Stimulated activated CD8-positive, alpha-beta memory T cell treated with anti-CD3 and anti-CD28 coated beads, Interleukin-12 subunit alpha, Interleukin-12 subunit beta, amount 100 ng/mL, for 24 hours (primary cell): ENCODE results near the gene ZNF281.

ENCODE experiments used
- DNase-seq: peaks from one replicate; pipeline ENCODE4 v3.0.0-alpha.2; 2020; ENCODE audit errors: extremely low read depth

Gene ZNF281

DNA sequence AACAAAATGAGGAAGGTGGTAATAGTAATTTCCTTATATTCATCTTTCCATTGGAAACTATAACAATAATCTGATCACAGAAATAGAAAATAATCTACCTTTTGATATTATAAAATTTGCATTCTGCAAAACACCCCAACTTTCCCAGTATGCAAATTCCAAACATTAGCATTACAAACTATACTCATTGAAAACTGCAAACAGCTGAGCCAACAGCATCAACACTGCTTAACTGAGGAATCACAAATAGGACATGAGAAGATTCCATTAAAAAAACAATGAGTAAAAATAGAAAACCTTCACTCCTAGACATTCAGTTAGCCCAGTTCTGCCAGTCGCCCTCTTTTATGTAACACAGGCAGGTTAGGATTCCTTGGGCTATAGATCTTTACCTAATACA, 18.1 kb downstream of the ZNF281 start:
- no peak for DNase-seq

DNA sequence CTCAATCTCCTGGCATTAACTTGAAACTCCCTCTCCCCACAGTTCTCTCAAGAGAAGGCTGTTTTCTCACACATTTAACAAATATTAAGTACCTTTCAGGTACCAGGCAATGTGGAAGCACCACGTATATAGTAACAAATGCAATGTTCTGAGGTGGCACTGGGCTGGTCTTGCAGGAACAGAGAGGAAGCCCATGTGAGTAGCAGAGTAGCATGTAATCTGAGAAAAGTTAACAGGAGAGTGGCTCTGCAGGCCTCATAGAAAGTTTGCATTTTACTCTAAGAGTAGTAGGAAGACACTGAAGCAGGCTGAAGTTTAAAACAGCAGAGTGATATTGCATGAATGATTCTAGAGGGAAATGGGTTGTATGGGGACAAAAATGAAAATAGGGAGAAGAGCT, 21.0 kb downstream of the ZNF281 start:
- DNase-seq = no peak

DNA sequence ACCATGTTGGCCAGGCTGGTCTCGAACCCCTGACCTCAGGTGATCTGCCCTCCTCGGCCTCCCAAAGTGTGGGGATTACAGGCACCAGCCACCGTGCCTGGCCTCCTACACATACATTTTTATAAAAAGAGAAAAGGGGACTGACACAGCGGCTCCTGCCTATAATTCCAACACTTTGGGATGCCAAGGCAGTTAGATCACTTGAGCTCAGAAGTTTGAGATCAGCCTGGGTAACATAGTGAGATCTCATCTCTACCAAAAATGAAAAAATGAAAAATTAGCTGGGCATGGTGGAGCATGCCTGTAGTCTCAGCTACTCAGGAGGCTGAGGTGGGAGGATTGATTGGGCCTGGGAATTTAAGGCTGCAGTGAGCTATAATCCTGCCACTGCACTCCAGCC, 23.4 kb downstream of the ZNF281 start:
- DNase-seq = no peak

DNA sequence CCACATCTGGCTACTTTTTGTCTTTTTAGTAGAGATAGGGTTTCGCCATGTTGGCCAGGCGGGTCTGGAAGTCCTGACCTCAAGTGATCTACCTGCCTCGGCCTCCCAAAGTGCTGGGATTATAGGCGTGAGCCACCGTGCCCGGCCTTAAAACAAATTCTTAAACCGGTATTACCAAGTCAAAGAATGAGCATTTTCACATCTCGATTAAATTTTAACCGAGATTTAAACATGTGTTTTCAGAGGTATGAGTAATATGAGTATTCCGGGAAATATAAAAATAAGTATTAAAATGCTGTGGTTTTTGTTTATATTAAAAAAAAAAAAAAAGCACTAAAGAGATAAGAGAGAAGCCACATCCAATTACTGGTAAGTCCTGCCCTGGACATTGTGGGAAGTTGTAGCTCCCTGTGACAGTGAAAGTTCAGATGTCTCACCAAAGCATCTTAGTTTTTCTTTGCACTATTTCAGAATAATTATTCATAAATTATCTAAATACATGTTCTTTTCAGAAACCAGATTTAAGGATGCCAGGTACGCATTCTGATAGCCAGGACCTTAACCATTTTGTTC, 24.9 kb downstream of the ZNF281 start:
- no peak for DNase-seq

DNA sequence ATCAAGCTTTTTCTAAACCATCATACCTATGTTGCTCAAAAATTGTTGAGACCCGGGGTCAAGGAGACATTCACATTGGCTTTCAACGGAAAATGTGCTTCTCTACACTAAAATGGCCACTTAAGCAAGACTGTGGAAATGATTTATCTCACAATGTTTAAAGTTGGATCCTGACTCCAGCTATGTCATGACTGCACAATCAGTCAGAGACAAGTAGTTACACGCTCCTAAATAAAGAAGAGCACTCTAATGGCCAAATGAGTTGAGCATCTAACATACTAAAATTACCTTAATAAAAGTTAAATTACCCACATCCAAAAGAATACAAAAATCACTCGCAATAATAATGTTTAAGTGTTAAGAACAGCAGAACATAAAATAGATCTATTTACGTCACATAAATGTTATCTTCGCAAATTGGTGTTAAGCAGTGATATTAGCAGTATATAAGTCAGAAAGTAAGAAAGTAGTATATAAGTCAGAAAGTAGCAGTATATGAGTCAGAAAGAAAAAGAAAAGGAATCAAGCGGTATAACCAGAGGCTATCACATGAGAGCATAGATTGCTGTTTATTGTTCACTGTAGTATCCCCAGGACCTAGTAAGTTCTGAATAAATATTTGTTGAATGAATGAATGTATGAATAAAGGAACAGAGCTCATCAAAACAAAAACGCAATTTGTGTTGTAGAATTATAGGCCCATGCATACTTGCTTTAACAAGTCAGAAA, 28.4 kb downstream of the ZNF281 start:
- DNase-seq = no peak

DNA sequence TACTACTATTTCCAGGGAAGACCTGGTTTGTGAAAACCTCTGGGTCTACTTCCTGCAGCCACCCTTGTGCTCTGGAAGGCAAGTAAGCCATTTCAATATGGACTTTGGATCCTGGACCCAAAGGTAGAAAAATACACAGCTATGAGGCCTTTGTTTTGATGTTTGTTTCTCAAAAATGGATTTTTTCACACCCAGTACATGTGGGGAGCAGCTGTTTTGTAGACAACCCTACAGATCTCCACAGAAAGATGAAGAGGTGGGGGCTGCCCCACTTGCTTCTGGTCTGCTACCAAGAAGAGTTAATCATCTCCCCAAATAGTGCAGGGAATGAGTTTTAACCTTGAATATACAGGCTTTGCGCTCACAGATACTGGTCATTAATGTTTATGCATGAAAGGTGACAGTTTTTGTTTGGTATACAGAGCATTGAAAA, 29.2 kb downstream of the ZNF281 start:
- DNase-seq = no peak

DNA sequence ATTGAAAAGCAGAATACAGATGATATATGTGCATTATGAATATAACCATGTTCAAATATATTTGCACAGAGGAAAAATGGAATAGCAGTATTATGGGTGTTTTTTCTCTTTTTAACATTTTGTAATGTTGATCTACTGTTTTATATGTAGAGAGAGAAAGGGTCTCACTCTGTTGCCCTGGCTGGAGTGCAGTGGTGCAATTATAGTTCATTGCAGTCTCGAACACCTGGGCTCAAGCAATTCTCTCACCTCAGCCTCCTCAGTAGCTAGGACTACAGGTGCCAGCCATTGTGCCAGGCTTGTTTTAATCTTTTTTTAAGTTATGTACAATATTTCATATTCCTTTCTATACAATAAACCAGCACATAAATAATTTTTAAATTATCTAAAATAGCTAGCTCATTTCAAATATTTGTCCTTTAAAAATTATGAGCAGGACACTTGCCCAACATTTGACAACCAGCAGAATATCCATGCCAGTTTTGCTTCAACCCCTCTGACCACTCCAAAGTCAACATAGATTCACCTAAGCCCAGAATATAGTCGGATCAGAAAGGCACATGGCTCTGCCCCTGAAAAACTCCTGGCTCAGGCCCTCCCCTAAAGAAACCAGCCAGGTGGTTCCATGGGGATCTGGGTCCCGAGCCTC, 29.8 kb downstream of the ZNF281 start:
- DNase-seq = no peak

DNA sequence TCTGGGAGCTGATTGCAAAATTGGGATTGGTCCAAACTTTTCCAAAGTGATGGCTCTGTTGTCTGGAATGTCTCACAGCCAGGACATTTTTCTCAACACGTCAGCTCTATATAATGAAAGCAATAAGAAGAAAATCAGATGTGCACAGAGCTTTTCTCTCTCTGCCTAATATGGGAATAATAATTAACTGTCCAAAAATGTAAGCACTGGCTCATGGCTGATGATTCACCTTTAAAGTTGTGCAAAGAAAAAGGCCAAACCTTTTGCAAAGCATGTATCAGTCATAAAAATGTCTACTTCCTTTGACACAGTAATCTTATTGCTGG, 30.4 kb downstream of the ZNF281 start:
- no peak for DNase-seq

DNA sequence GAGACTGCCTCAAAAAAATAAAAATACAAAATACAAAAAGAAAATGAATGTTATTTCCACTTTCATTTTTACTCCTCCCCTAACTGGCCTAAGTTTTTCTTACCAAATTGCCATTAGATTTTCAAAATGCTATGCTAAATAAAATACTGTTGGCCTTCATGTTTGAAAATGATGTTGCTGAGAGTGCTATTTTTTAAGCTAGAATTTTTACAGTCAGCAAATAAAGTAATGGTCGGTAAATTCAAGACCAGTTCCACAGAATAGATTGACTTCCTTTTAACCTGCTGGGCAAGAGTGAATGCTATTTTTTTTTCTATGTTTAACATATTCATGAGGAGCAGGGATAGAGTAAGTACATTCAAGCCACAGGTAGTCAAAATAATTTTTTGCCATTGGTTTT, 31.7 kb downstream of the ZNF281 start:
- DNase-seq = no peak

DNA sequence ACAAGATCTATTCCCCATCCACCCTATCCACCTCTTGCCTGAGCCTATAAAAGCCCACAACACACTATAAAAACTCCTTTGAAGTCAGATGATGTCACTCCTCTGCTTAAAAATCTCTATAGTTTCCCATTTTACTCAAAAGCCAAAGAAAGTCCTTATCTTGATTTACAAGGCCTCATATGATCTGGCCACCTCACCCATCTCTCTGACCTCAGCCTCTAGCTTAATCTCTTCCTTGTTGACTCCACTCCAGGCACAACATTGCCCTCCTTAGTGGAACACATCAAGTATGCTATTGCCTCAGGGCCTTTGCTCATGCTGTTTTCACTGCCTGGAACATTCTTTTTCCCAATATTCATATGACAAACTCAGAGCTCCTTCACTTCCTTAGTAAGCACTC, 33.3 kb downstream of the ZNF281 start:
- DNase-seq = no peak

DNA sequence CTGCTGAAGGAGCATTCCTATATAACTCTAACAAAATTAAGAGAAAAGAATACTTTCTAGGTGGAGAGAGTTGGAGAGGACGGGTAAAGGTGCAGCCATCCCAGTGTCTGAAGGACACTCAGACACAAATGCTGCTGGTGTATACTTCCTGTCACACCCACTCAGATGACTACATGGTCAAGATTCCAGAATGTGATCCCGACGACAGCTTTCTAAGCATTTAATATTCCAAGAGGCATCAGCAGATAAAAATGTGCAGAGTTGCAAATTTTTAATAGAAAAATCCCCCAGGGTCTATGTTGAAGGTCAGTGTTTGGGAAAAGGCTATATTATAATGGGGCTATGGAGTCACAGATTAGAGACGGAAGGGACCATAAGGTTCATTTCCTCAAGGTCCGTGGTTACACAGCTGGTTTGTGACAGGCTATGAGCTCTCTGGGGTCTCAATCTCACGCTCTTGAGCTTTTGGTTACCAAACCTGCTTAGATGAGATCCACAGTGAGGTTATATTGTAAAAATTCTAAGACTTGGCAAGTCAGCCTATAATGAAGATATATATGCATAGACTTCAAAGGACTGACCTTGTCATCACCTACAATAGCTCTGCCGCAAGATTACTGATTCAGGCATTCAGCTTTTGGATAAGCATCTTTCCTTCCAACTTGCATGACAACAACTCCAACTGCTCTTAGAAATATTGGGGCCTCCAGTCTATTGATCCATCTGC, 35.1 kb downstream of the ZNF281 start:
- no peak for DNase-seq

DNA sequence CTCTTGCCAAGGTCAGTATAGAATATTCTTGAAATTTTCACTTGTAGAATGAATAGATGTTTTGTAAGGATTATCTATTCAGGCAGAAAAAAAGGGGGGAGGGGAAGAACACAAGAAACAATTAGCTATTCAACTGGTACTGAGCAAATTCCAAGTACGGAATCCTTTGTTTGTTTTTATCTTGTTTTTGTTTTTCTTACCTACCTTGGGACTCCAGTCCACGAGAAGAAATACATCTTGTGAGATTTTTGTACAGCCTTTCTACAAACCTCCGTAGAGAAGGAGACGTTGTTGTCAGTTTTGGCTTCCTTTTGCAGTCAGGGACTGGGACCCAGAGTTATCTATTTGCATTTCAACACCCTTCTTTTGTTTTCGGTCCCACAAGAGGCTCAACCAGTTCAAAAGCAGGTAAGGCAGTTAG, 36.0 kb downstream of the ZNF281 start:
- DNase-seq = no peak

DNA sequence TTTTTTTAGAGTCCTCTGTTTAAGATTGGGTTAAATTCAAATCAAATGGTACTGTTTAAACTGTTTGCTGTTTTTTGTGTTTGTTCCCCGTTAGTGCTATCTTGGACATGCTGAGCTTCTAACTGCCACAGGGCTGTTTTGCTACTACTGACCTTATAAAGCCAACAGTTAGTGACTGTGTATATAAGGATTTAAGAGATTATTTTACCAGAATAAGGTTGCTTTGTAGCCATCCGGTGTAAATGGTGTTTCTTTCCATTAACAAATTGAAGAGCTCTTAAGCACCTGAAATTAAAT, 37.0 kb downstream of the ZNF281 start:
- no peak for DNase-seq

DNA sequence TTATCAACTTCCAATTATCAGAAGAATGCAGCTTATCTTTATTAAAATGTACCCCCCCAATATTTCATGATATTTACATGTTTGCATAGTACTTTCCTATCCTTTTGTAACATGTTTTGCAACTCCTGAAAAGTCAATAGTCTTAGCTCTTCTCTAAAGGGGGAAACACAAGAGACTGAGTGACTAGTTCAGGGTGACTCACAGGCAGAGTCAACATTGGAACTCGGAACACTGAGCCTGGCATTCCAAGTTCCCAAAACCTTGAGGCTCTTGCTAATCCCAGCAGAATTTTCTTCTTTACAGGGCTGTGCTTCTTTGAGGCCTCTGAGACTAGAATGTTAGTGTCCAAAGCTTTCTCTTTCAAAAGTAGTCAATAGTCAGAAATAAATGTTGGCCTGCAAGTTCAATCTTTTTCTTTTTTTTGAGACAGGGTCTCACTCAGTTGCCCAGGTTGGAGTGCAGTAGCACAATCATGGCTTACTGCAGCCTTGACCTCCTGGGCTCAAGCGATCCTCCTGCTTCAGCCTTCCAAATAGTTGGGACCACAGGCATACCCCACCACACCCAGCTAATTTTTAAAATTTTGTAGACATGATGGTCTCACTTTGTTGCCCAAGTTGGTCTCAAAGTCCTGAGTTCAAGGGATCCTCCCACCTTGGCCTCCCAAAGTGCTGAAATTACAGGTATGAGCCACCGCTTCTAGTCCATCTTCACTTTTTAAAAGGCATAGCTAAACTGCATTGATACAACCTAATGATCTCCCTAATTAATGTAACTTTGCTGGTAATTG, 37.5 kb downstream of the ZNF281 start:
- DNase-seq = no peak

DNA sequence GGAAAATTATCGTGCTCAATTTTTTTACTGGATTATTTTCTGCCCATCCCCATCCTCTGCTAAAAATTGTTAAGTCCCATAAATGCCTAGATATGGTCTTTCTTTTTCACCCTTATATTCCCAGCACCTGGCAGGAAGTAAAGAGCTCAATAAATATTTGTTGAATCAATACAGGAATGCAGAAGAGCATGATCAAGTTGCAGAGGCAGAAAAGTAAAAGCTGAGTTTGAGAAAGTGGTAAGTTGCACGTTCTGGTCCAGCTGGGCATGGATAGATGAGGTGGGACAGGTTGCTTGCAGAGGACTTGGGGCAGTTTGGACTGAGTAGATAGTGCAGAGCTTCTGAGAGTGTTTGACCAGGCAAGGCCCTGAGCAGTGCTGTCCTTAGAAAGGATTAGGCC, 40.1 kb downstream of the ZNF281 start:
- no peak for DNase-seq

DNA sequence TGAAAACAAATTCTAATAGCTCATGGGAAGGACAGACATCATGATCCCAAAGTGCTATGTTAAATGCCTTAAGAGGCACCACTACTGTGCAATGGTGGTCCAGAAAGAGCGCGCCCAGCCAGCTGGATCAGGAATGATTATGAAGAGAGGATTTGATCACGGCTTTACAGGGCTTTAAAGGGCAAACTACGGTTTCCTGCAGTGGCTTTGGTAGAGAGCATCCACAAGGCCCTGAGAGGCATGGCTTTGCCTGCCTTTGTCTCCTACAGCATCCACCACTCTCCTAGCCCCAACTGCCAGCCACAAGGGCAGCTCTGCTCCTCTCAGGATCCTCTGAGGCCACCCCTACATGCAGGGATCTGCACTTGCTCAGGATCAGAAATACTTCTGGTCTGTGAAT, 40.7 kb downstream of the ZNF281 start:
- no peak for DNase-seq

DNA sequence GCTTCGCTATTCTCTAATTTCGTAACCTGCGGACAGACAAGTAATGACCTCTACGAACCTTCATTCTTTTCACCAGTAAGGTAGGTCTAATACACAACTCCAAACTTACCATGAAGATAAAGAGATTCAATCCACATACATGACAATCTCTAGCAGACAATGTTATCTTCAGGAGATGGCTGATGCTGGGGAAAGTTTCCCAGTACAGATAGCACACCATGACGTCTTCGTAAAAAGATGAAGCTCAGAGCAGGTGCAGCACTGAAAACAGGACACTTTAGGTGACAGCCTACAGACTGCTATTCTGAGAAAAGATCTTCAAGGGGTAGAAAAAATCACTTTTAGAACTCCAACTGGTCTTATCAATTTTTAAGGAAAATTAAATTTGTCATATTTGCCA, 41.3 kb downstream of the ZNF281 start:
- no peak for DNase-seq

DNA sequence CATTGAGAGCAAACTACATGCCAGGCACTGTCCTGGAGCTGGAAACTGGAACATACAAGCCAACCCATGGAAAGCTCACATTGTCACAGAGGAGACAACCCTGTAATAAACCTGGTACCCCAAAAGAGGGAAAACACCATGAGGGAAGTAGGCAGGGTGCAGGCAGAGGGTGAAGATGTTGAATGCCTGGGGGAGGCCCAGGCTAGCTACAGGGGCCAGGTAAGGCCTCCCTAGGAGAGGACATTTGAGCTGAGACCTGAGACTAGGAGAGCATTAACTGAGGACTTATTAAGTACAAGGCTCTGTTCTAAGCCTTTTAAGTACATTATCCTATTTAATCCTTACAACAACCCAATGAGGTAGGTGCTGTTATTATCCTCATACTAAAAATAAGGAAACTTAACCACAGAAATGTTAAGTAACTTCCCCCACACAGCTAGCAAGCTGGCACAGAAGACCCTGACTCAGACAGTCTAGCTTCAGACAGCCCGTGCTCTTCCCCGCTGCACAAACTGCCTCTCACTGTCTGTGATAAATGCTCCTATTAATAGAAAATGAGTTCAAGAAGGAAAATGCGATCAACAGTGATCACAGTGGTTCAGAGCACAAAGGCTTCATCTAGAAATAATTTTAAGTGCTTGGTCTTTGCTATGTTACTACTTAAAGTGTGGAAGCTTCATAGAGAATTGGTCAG, 41.8 kb downstream of the ZNF281 start:
- DNase-seq = no peak

DNA sequence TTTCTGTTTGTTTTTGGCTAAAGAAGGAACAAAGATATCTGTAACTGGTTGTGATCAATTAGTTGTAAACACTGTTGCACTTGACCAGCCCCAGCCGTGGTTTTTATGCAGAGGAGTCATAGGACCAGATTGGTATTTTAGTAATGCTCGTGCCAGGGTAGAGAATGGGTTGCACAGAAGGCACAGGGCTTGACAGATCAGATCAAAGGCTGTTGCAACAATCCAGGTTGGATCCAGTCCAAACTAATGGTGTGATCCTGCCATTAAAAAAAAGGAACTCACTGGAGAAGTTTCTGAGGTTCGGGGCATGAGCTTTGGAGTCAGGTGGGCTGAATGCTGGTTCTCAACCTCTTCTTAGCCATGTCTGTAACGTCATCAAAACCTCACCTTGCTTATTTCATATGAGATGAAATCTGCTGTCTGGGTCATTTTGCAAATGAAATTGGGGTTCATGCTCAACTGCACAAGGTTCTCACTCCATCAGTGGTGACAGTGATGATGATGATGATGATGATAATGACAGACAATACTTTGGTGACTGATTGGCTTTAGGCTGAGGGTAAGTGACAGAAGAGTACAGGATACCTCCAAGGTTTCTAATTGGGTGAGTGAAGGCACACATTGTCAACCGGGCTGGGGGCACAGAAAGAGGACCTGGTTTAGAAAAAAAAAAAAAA, 43.1 kb downstream of the ZNF281 start:
- DNase-seq = no peak

DNA sequence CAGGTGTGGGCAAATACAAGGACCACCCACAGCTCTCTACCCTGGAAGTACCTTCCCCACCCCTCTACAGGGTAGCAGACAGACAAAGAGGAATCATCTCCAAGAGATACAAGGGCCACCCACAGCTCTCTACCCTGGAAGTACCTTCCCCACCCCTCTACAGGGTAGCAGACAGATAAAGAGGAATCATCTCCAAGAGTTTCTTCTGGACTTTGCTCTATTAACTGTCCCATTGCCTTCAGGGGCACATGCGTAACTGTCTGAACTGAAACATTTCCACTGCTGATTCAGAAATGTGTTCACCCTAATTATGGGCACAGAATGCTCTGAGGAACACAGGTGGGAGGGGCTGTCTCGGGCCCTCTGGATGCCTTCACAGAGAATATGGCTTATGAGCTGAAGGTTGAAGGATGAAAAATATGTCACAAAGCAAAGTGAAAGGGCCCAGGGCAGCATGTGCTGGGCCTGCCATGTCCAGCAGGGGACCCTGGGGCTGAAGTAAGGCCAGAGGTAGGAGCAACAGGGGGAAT, 43.9 kb downstream of the ZNF281 start:
- no peak for DNase-seq

DNA sequence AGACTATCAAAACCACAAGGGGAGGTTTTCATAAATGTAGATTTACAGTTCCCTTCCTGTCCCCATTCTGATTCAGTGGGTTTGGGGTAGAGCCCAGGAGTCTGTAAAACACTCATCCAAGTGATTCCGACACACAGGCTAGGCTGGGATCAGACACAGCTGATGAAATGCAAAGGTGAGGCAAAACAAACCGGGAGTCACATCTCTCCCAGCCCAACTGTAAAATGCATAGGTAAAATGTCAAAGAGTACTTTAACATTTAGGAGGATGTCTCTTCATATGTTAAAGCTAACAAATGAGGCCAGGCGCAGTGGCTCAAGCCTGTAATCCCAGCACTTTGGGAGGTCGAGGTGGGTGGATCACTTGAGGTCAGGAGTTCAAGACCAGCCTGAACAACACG, 45.0 kb downstream of the ZNF281 start:
- no peak for DNase-seq
